ENCODE results near the gene DLGAP5. TPM values are rescaled to one million over a fixed set of nuclear protein-coding genes. Genes with fewer than 3 reads are reported as not detected.
A peak's percentile ranks its signal among the peaks of the same experiment; 100 is the strongest.

DLGAP5 gene
- total and polyA plus RNA-seq, 4 donors = 0.34 to 5.0 (median 0.63) TPM

DNA sequence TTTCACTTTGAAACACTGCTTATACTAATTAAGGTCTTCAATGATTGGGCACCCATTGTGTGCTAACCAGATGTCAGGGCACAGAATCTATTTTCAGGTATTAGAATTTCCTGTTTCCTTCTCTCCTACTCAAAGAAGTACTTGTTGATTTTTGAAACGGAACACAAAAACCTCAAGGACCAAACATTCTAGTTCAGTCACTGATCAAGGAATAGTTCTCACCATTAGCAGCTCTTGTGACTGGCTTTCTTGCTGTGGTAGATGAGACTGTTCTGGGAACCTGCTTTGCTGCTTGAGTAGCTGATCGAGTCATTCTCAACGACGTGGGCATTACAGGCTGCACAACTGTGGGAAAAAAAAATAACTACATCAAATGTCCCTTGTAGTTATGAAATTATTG is 11.0 kb downstream of the DLGAP5 start:
- H3K27ac ChIP-seq (ENCODE audit: low read depth in 1 of 2, low read length in 1 of 2) = no peak overlapping the region
- no peak for TF ChIP-seq CTCF (IDR thresholded peaks at IDR 0.05; ENCODE audit: control extremely low read depth, extremely low read depth)
- no peak for DNase-seq
- no peak for ATAC-seq (ENCODE audit: insufficient read depth, low FRiP score)
- peaks cover 0 to 1% (median 0%) of the 10 kb centered on the region in 5 donors for H3K4me1 ChIP-seq (ENCODE audit: control insufficient read depth in 5 of 5, insufficient read depth in 5 of 5, low read length in 5 of 5)
- no peak overlapping the region for H3K4me3 ChIP-seq
- WGBS, 2 donors = 32 to 38% methylated on average over 4 of the region's 4 CpGs
- no peak overlapping the region for H3K9ac ChIP-seq (ENCODE audit: insufficient read depth in 1 of 2, low read length in 2 of 2)
- no peaks in the 10 kb centered on the region for H3K27me3 ChIP-seq (ENCODE audit: control insufficient read depth in 3 of 3, insufficient read depth in 3 of 3, low read length in 2 of 3)
- H3K36me3 ChIP-seq (ENCODE audit: control insufficient read depth in 4 of 4, insufficient read depth in 4 of 4, low read length in 4 of 4) = peaks cover 0 to 3% (median 1%) of the 10 kb centered on the region in 4 donors
- H3K9me3 ChIP-seq (ENCODE audit: control insufficient read depth in 4 of 4, insufficient read depth in 3 of 4, low read length in 3 of 4) = no peaks in the 10 kb centered on the region

DNA sequence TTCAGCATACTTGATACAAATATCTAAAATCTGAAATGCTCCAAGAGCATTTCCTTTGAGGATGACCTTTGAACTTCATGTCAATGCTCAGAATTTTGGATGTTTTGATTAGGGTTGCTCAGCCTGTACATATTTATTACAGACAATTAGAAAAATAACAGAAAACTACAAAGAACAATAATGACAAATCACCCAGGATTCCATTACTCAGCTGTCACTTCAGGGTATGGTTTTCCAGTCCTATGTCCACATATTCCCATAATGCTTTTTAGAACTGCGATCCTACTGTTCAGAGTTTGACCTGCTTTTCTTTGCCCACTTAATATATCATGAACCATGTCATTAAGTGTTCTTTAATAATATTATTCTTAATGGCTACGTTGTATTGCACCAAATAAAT is 11.4 kb downstream of the DLGAP5 start:
- TF ChIP-seq CTCF (IDR thresholded peaks at IDR 0.05; ENCODE audit: control extremely low read depth, extremely low read depth) = no peak
- no peak overlapping the region for H3K27ac ChIP-seq (ENCODE audit: low read depth in 1 of 2, low read length in 1 of 2)
- H3K27me3 ChIP-seq (ENCODE audit: control insufficient read depth in 3 of 3, insufficient read depth in 3 of 3, low read length in 2 of 3) = no peaks in the 10 kb centered on the region
- peaks cover 0 to 1% (median 0%) of the 10 kb centered on the region in 5 donors for H3K4me1 ChIP-seq (ENCODE audit: control insufficient read depth in 5 of 5, insufficient read depth in 5 of 5, low read length in 5 of 5)
- 74 to 83% methylated on average over 2 of the region's 2 CpGs for WGBS, 2 donors
- H3K4me3 ChIP-seq = no peak overlapping the region
- no peak for ATAC-seq (ENCODE audit: insufficient read depth, low FRiP score)
- H3K9ac ChIP-seq (ENCODE audit: insufficient read depth in 1 of 2, low read length in 2 of 2) = no peak overlapping the region
- DNase-seq = no peak
- peaks cover 0 to 3% (median 1%) of the 10 kb centered on the region in 4 donors for H3K36me3 ChIP-seq (ENCODE audit: control insufficient read depth in 4 of 4, insufficient read depth in 4 of 4, low read length in 4 of 4)
- H3K9me3 ChIP-seq (ENCODE audit: control insufficient read depth in 4 of 4, insufficient read depth in 3 of 4, low read length in 3 of 4) = no peaks in the 10 kb centered on the region

- Histone ChIP-seq H3K9me3 (ENCODE audit: control insufficient read depth in 4 of 4, insufficient read depth in 3 of 4, low read length in 3 of 4) (no peaks in the 10 kb centered on the region), H3K4me1 (ENCODE audit: control insufficient read depth in 5 of 5, insufficient read depth in 5 of 5, low read length in 5 of 5) (no peaks in the 10 kb centered on the region), H3K4me3 (no peak overlapping the region), H3K36me3 (ENCODE audit: control insufficient read depth in 4 of 4, insufficient read depth in 4 of 4, low read length in 4 of 4) (peaks cover 0 to 6% (median 0%) of the 10 kb centered on the region in 4 donors), H3K27ac (ENCODE audit: low read depth in 1 of 2, low read length in 1 of 2) (no peak overlapping the region), H3K27me3 (ENCODE audit: control insufficient read depth in 3 of 3, insufficient read depth in 3 of 3, low read length in 2 of 3) (no peaks in the 10 kb centered on the region), H3K9ac (ENCODE audit: insufficient read depth in 1 of 2, low read length in 2 of 2) (no peak overlapping the region)
- WGBS, 2 donors = 58 to 75% methylated on average over 2 of the region's 2 CpGs
- ATAC-seq (ENCODE audit: insufficient read depth, low FRiP score) (no peak), DNase-seq (no peak)
- TF ChIP-seq CTCF (IDR thresholded peaks at IDR 0.05; ENCODE audit: control extremely low read depth, extremely low read depth) = no peak
Measured at GRCh38 chr14:55170526-55170925, 20.9 kb downstream of the DLGAP5 start.

GRCh38 chr14:55160989-55161388 is 30.4 kb downstream of the DLGAP5 start:
- Histone ChIP-seq H3K4me1 (ENCODE audit: control insufficient read depth in 5 of 5, insufficient read depth in 5 of 5, low read length in 5 of 5) (no peaks in the 10 kb centered on the region), H3K27ac (ENCODE audit: low read depth in 1 of 2, low read length in 1 of 2) (no peak overlapping the region), H3K9ac (ENCODE audit: insufficient read depth in 1 of 2, low read length in 2 of 2) (no peak overlapping the region), H3K27me3 (ENCODE audit: control insufficient read depth in 3 of 3, insufficient read depth in 3 of 3, low read length in 2 of 3) (no peaks in the 10 kb centered on the region), H3K36me3 (ENCODE audit: control insufficient read depth in 4 of 4, insufficient read depth in 4 of 4, low read length in 4 of 4) (peaks cover 0 to 13% (median 4%) of the 10 kb centered on the region in 4 donors), H3K4me3 (no peak overlapping the region), H3K9me3 (ENCODE audit: control insufficient read depth in 4 of 4, insufficient read depth in 3 of 4, low read length in 3 of 4) (no peaks in the 10 kb centered on the region)
- peak; percentile 27 for TF ChIP-seq CTCF (IDR thresholded peaks at IDR 0.05; ENCODE audit: control extremely low read depth, extremely low read depth)
- ATAC-seq (ENCODE audit: insufficient read depth, low FRiP score) = peak; percentile 66
- peak in 2 of 3 donors; percentile 50 to 60 for DNase-seq

Measured in lung (tissue), 12 donors.